Naive B cell (primary cell): ENCODE results near the gene FCGR2B. TPM values are rescaled to one million over a fixed set of nuclear protein-coding genes. Genes with fewer than 3 reads are reported as not detected.
"Not testable (repeated sequence)": the region's sequence is repeated elsewhere in the genome, so short reads cannot be mapped to it uniquely, and the experiment has no call there.

ENCODE experiments used
- ATAC-seq, 2 donors: fragments of 150-1000 bp; cut with Tn5 transposase; 2 replicates each; pipeline ENCODE4 v1.10.0; 2021; ENCODE audit warnings: low read depth in 2 of 2, mild to moderate bottlenecking in 2 of 2, moderate library complexity in 2 of 2
- DNase-seq: peaks from one replicate; pipeline ENCODE4 v3.0.0; 2022
- H3K27ac Mint-ChIP-seq, 6 donors: one replicate each; pipeline ENCODE4 v1.8.0; 2020 to 2022; ENCODE audit warnings: mild to moderate bottlenecking in 6 of 6, mixed read lengths in 6 of 6, moderate library complexity in 5 of 6, inconsistent platforms in 2 of 6
- H3K27me3 Mint-ChIP-seq, 3 donors: one replicate each; pipeline ENCODE4 v1.8.0; 2021 to 2022; ENCODE audit warnings: mixed read lengths in 3 of 3, mild to moderate bottlenecking in 1 of 3
- H3K36me3 Mint-ChIP-seq, 2 donors: one replicate each; pipeline ENCODE4 v1.8.0; 2020 to 2022; ENCODE audit warnings: mixed read lengths in 2 of 2, inconsistent platforms in 1 of 2, mild to moderate bottlenecking in 1 of 2
- H3K4me1 Mint-ChIP-seq, 3 donors: one replicate each; pipeline ENCODE4 v1.8.0; 2020 to 2022; ENCODE audit warnings: mixed read lengths in 3 of 3, inconsistent platforms in 1 of 3, mild to moderate bottlenecking in 1 of 3, moderate library complexity in 1 of 3
- H3K4me3 Mint-ChIP-seq, 8 donors: one replicate each; pipeline ENCODE4 v1.8.0; 2020 to 2022; ENCODE audit warnings: mild to moderate bottlenecking in 8 of 8, mixed read lengths in 8 of 8, moderate library complexity in 8 of 8, inconsistent platforms in 2 of 8
- H3K9me3 Mint-ChIP-seq, 7 donors: one replicate each; pipeline ENCODE4 v1.8.0; 2020 to 2022; ENCODE audit warnings: mixed read lengths in 7 of 7, mild to moderate bottlenecking in 5 of 7, inconsistent platforms in 2 of 7, moderate library complexity in 1 of 7
- polyA plus RNA-seq, 6 donors: library from polyadenylated mRNA; unstranded; fragments of 300-500 nt; fragmentation: Illumina TruSeq; gene quantifications; one replicate each; pipeline ENCODE4 v1.2.3, GENCODE V29; 2021; ENCODE audit warnings: low read depth in 6 of 6

Gene FCGR2B
- polyA plus RNA-seq, 6 donors from 2014 or later = 232 to 404 (median 304) TPM

- ATAC-seq (no peak), DNase-seq (no peak)
- no peaks in the 10 kb centered on the region for H3K27me3 Mint-ChIP-seq
- H3K4me1 Mint-ChIP-seq = peaks cover 50 to 76% (median 74%) of the 10 kb centered on the region in 3 donors
- H3K4me3 Mint-ChIP-seq = no peak overlapping the region
- H3K36me3 Mint-ChIP-seq = no peaks in the 10 kb centered on the region
- H3K9me3 Mint-ChIP-seq = peaks cover 0 to 2% (median 0%) of the 10 kb centered on the region in 7 donors
- H3K27ac Mint-ChIP-seq = no peak overlapping the region
Observed at GRCh38 chr1:161722406-161722805, 59.5 kb downstream of the FCGR2B start.

- peak overlapping the region in 2 of 8 donors; percentile 4 to 55 for H3K4me3 Mint-ChIP-seq
- ATAC-seq = no peak
- H3K9me3 Mint-ChIP-seq = peaks cover 0 to 2% (median 0%) of the 10 kb centered on the region in 7 donors
- no peak for DNase-seq
- no peaks in the 10 kb centered on the region for H3K27me3 Mint-ChIP-seq
- H3K36me3 Mint-ChIP-seq = no peaks in the 10 kb centered on the region
- peaks cover 49 to 75% (median 74%) of the 10 kb centered on the region in 3 donors for H3K4me1 Mint-ChIP-seq
- no peak overlapping the region for H3K27ac Mint-ChIP-seq
Observed at GRCh38 chr1:161723459-161724141, 60.7 kb downstream of the FCGR2B start.

GRCh38 chr1:161725258-161725907 is 62.4 kb downstream of the FCGR2B start:
- not testable (repeated sequence) for H3K9me3 Mint-ChIP-seq, H3K36me3 Mint-ChIP-seq, DNase-seq, H3K27me3 Mint-ChIP-seq, ATAC-seq
- H3K4me3 Mint-ChIP-seq = peak overlapping the region; percentile 88 to 99 (median 98)
- H3K4me1 Mint-ChIP-seq = peaks cover 39 to 64% (median 63%) of the 10 kb centered on the region in 3 donors
- peak overlapping the region in 5 of 6 donors; percentile 49 to 94 (median 76) for H3K27ac Mint-ChIP-seq

DNA sequence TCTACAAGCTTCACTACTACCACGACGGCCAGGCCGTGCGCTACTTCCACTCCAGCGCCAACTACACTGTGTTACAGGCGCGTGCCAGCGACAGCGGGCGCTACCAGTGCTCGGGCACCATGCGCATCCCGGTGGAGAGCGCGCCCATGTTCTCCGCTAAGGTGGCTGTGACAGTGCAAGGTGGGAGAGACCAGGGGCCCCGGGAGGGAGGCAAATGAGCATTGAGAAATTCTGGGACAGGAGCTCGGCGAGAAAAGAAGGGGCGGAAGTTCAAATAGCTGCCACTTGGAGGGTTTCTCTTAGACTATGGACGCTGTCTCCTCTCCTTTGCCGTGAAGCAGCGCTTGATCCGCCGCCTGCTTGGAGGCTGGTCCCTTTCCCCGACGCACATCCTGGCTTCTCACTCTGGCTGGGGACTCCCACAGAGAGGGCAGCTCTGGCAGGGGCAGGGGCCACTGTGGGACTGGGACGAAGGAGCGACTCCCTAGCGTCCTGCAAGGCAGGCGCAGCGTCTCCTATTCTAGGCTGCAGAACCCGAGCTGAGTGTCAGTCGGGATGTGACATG is 63.0 kb downstream of the FCGR2B start:
- Mint-ChIP-seq H3K27me3 (no peaks in the 10 kb centered on the region), H3K4me3 (peak overlapping the region; percentile 88 to 99 (median 98)), H3K4me1 (peaks cover 35 to 59% (median 57%) of the 10 kb centered on the region in 3 donors), H3K9me3 (peaks cover 0 to 2% (median 0%) of the 10 kb centered on the region in 7 donors), H3K27ac (peak overlapping the region; percentile 62 to 94 (median 74)), H3K36me3 (no peaks in the 10 kb centered on the region)
- peak; percentile 52 for DNase-seq
- ATAC-seq = peak; percentile 42 to 48

GRCh38 chr1:161726473-161727255 is 63.7 kb downstream of the FCGR2B start:
- H3K36me3 Mint-ChIP-seq = no peaks in the 10 kb centered on the region
- H3K4me3 Mint-ChIP-seq = peak overlapping the region; percentile 88 to 99 (median 98)
- H3K27ac Mint-ChIP-seq = peak overlapping the region in 5 of 6 donors; percentile 62 to 94 (median 76)
- DNase-seq = peak; percentile 54
- H3K4me1 Mint-ChIP-seq = peaks cover 31 to 54% (median 50%) of the 10 kb centered on the region in 3 donors
- H3K27me3 Mint-ChIP-seq = no peaks in the 10 kb centered on the region
- ATAC-seq = peak; percentile 64 to 66
- H3K9me3 Mint-ChIP-seq = peaks cover 0 to 2% (median 0%) of the 10 kb centered on the region in 7 donors

GRCh38 chr1:161727256-161727924 is 64.4 kb downstream of the FCGR2B start:
- Mint-ChIP-seq H3K27me3 (no peaks in the 10 kb centered on the region), H3K4me1 (peaks cover 25 to 47% (median 44%) of the 10 kb centered on the region in 3 donors), H3K4me3 (peak overlapping the region; percentile 88 to 99 (median 98)), H3K27ac (peak overlapping the region; percentile 45 to 97 (median 88)), H3K9me3 (no peaks in the 10 kb centered on the region), H3K36me3 (no peaks in the 10 kb centered on the region)
- ATAC-seq (peak; percentile 5 to 7), DNase-seq (no peak)

Other genes starting within 250 kb of the FCGR2B start
- gene FCGR2A, start 157.7 kb upstream of the FCGR2B start, polyA plus RNA-seq = 1 to 10 TPM in 4 of 6 donors, under 1 TPM in 2; 0.23 to 5.0 (median 1.4) TPM
- under 1 TPM in 2 of 6 donors, not detected in 4; 0.12 to 0.13 TPM for gene HSPA6, start 138.6 kb upstream of the FCGR2B start, polyA plus RNA-seq
- gene FCGR3A, start 113.3 kb upstream of the FCGR2B start, polyA plus RNA-seq = 1 to 10 TPM in 4 of 6 donors, under 1 TPM in 2; 0.33 to 3.1 (median 1.3) TPM
- 1 to 10 TPM in 3 of 6 donors, under 1 TPM in 1, not detected in 2; 0.27 to 9.4 (median 1.1) TPM for gene FCGR3B, start 32.0 kb upstream of the FCGR2B start, polyA plus RNA-seq
- 1,000 to 10,000 TPM in 1 of 6 donors, 100 to 1,000 TPM in 5; 625 to 1,343 (median 750) TPM for gene FCRLA, start 44.1 kb downstream of the FCGR2B start, polyA plus RNA-seq
- 1 to 10 TPM; 3.9 to 7.3 (median 5.3) TPM for gene FCRLB, start 58.4 kb downstream of the FCGR2B start, polyA plus RNA-seq
- 100 to 1,000 TPM in 1 of 6 donors, 10 to 100 TPM in 5; 58.2 to 109 (median 66.5) TPM for gene DUSP12, start 86.6 kb downstream of the FCGR2B start, polyA plus RNA-seq
- 10 to 100 TPM; 12.0 to 15.3 (median 14.3) TPM for gene ATF6, start 103.2 kb downstream of the FCGR2B start, polyA plus RNA-seq